ENCODE results near the gene SFRP2. TPM values are rescaled to one million over a fixed set of nuclear protein-coding genes. Genes with fewer than 3 reads are reported as not detected.

SFRP2 gene
- total RNA-seq = 49.8 TPM

- TF ChIP-seq POLR2A (IDR thresholded peaks at IDR 0.05) = no peak
- TF ChIP-seq CTCF (IDR thresholded peaks at IDR 0.05) = no peak
- TF ChIP-seq POLR2AphosphoS5 (IDR thresholded peaks at IDR 0.05; ENCODE audit: insufficient read depth in 1 of 2, low read depth in 1 of 2) = no peak
- H3K9me3 ChIP-seq = no peaks in the 10 kb centered on the region
- peak within 1 kb of the TSS; percentile 38 to 50 for H3K4me3 ChIP-seq
- intact Hi-C loops (cut with DNase I) = loop anchor here (10.0 kb wide), 1 partner anchor 526 kb away; no protein-coding TSS in a partner anchor
- H3K4me1 ChIP-seq = peaks cover 43% of the 10 kb centered on the region
- H3K27me3 ChIP-seq = peaks cover 8% of the 10 kb centered on the region
- H3K36me3 ChIP-seq = no peaks in the 10 kb centered on the region
- DNase-seq (ENCODE audit: extremely low spot score in 2 of 2) = no peak
- H3K27ac ChIP-seq = peak within 1 kb of the TSS; percentile 41
Observed at GRCh38 chr4:153788413-153789276, at the start of gene SFRP2. SFRP2 (minus strand) TSS chr4:153789083; CDS start chr4:153788835, 248 bp downstream.

GRCh38 chr4:153838564-153838963 is 49.7 kb upstream of the SFRP2 start:
- TF ChIP-seq POLR2A (IDR thresholded peaks at IDR 0.05) (no peak), CTCF (IDR thresholded peaks at IDR 0.05) (no peak), POLR2AphosphoS5 (IDR thresholded peaks at IDR 0.05; ENCODE audit: insufficient read depth in 1 of 2, low read depth in 1 of 2) (no peak)
- no peak for DNase-seq (ENCODE audit: extremely low spot score in 2 of 2)
- Histone ChIP-seq H3K36me3 (no peaks in the 10 kb centered on the region), H3K4me1 (no peaks in the 10 kb centered on the region), H3K27me3 (no peaks in the 10 kb centered on the region), H3K9me3 (no peaks in the 10 kb centered on the region), H3K27ac (no peak overlapping the region), H3K4me3 (no peak overlapping the region)
- intact Hi-C loops (cut with DNase I) = no loop called here

GRCh38 chr4:153834901-153835300 is 46.0 kb upstream of the SFRP2 start:
- no peaks in the 10 kb centered on the region for H3K36me3 ChIP-seq
- intact Hi-C loops (cut with DNase I) = no loop called here
- no peak for TF ChIP-seq CTCF (IDR thresholded peaks at IDR 0.05)
- TF ChIP-seq POLR2A (IDR thresholded peaks at IDR 0.05) = no peak
- no peak for TF ChIP-seq POLR2AphosphoS5 (IDR thresholded peaks at IDR 0.05; ENCODE audit: insufficient read depth in 1 of 2, low read depth in 1 of 2)
- no peaks in the 10 kb centered on the region for H3K4me1 ChIP-seq
- H3K4me3 ChIP-seq = no peak overlapping the region
- no peak overlapping the region for H3K27ac ChIP-seq
- no peak for DNase-seq (ENCODE audit: extremely low spot score in 2 of 2)
- H3K9me3 ChIP-seq = no peaks in the 10 kb centered on the region
- H3K27me3 ChIP-seq = no peaks in the 10 kb centered on the region

- intact Hi-C loops (cut with DNase I) = no loop called here
- DNase-seq (ENCODE audit: extremely low spot score in 2 of 2) = no peak
- Histone ChIP-seq H3K4me3 (no peak overlapping the region), H3K27me3 (no peaks in the 10 kb centered on the region), H3K4me1 (no peaks in the 10 kb centered on the region), H3K9me3 (no peaks in the 10 kb centered on the region), H3K36me3 (no peaks in the 10 kb centered on the region), H3K27ac (no peak overlapping the region)
- TF ChIP-seq CTCF (IDR thresholded peaks at IDR 0.05) (no peak), POLR2A (IDR thresholded peaks at IDR 0.05) (no peak), POLR2AphosphoS5 (IDR thresholded peaks at IDR 0.05; ENCODE audit: insufficient read depth in 1 of 2, low read depth in 1 of 2) (no peak)
Observed at GRCh38 chr4:153832720-153833287, 43.9 kb upstream of the SFRP2 start.

- Histone ChIP-seq H3K4me1 (no peaks in the 10 kb centered on the region), H3K27ac (no peak overlapping the region), H3K36me3 (no peaks in the 10 kb centered on the region), H3K27me3 (no peaks in the 10 kb centered on the region), H3K9me3 (no peaks in the 10 kb centered on the region), H3K4me3 (no peak overlapping the region)
- intact Hi-C loops (cut with DNase I) = no loop called here
- TF ChIP-seq POLR2AphosphoS5 (IDR thresholded peaks at IDR 0.05; ENCODE audit: insufficient read depth in 1 of 2, low read depth in 1 of 2) = no peak
- TF ChIP-seq CTCF (IDR thresholded peaks at IDR 0.05) = no peak
- TF ChIP-seq POLR2A (IDR thresholded peaks at IDR 0.05) = no peak
- no peak for DNase-seq (ENCODE audit: extremely low spot score in 2 of 2)
Observed at GRCh38 chr4:153832054-153832453, 43.2 kb upstream of the SFRP2 start.
